SK-N-SH (cell line): Measurements from ENCODE around the gene PNPLA8. TPM values are rescaled to one million over a fixed set of nuclear protein-coding genes. Genes with fewer than 3 reads are reported as not detected.

Source experiments
- CTCF ChIA-PET: fragments of 300-600, 350-600 bp; formaldehyde crosslinking; extraction: SDS; loops from one replicate; lab custom pipeline; 2021; lab: Yijun Ruan, JAX
- POLR2A ChIA-PET: fragments of 350-600 bp; sonication (Branson Sonifier 250); formaldehyde crosslinking; extraction: SDS; loops from one replicate; lab custom pipeline; 2020; ENCODE audit warnings: antibody characterized with exemption, inconsistent platforms; lab: Yijun Ruan, JAX
- DNase-seq: peaks from one replicate; pipeline ENCODE4 v3.0.0; 2012
- H2AFZ ChIP-seq: fragments of 200-600 bp; sonication (generic); 2 replicates; pipeline ENCODE4 v1.8.1; 2016; ENCODE audit warnings: antibody characterized with exemption, mild to moderate bottlenecking, low read depth
- H3F3A ChIP-seq: fragments of 200-600 bp; sonication (generic); replicated peaks from 2 replicates; pipeline ENCODE3; 2016; ENCODE audit warnings: antibody characterized with exemption, mild to moderate bottlenecking; ENCODE audit not compliant: insufficient read depth
- H3K27ac ChIP-seq, 2 experiments: fragments of 200-500 bp in 1 of 2; fragments of 200-600 bp in 1 of 2; sonication (Bioruptor generic) in 1 of 2; sonication (generic), shearing (Covaris generic) in 1 of 2; 2 replicates each; pipeline versions ENCODE4 v1.5.1 to v1.6.1; 2014 to 2016; ENCODE audit warnings: low read depth in 2 of 2, inconsistent platforms in 1 of 2, low read length in 1 of 2, mild to moderate bottlenecking in 1 of 2, mixed read lengths in 1 of 2
- H3K27me3 ChIP-seq: fragments of 200-600 bp; sonication (generic), shearing (Covaris generic); 2 replicates; pipeline ENCODE4 v1.6.1; 2016; ENCODE audit warnings: mixed run types; ENCODE audit not compliant: insufficient read depth
- H3K36me3 ChIP-seq, 2 experiments: fragments of 200-500 bp in 1 of 2; fragments of 200-600 bp in 1 of 2; sonication (Bioruptor generic) in 1 of 2; sonication (generic) in 1 of 2; replicated peaks in 1 of 2; 2 replicates each; pipeline versions ENCODE3 to v1.5.1; 2014 to 2016; ENCODE audit warnings: low read length in 1 of 2, mild to moderate bottlenecking in 1 of 2; ENCODE audit not compliant: insufficient read depth in 2 of 2, control insufficient read depth in 1 of 2
- H3K4me1 ChIP-seq, 2 experiments: fragments of 200-500 bp in 1 of 2; fragments of 200-600 bp in 1 of 2; sonication (Bioruptor generic) in 1 of 2; sonication (generic), shearing (Covaris generic) in 1 of 2; 2 replicates each; pipeline versions ENCODE4 v1.5.1 to v1.6.1; 2014 to 2016; ENCODE audit warnings: low read depth in 1 of 2, low read length in 1 of 2, mixed run types in 1 of 2; ENCODE audit not compliant: insufficient read depth in 2 of 2, control insufficient read depth in 1 of 2
- H3K4me2 ChIP-seq: fragments of 200-600 bp; sonication (generic), shearing (Covaris generic); 2 replicates; pipeline ENCODE4 v1.6.1; 2017; ENCODE audit warnings: mixed run types
- H3K4me3 ChIP-seq, 2 experiments: fragments of 200-500 bp in 1 of 2; fragments of 200-600 bp in 1 of 2; sonication (Bioruptor generic) in 1 of 2; sonication (generic), shearing (Covaris generic) in 1 of 2; 2 replicates each; pipeline versions ENCODE4 v1.5.1 to v1.8.1; 2014 to 2016; ENCODE audit warnings: low read depth in 2 of 2, inconsistent platforms in 1 of 2, low read length in 1 of 2, mild to moderate bottlenecking in 1 of 2, mixed read lengths in 1 of 2, moderate library complexity in 1 of 2
- H3K79me2 ChIP-seq: fragments of 200-600 bp; sonication (generic); 2 replicates; pipeline ENCODE4 v1.8.1; 2017; ENCODE audit warnings: mild to moderate bottlenecking; ENCODE audit not compliant: insufficient read depth
- H3K9ac ChIP-seq: fragments of 200-600 bp; sonication (generic); 2 replicates; pipeline ENCODE4 v1.6.1; 2017; ENCODE audit warnings: mixed run types
- H3K9me2 ChIP-seq: fragments of 200-600 bp; sonication (generic); 2 replicates; pipeline ENCODE4 v1.6.1; 2017; ENCODE audit warnings: mixed run types
- H3K9me3 ChIP-seq: fragments of 200-600 bp; sonication (generic); 2 replicates; pipeline ENCODE4 v1.6.1; 2017; ENCODE audit warnings: mixed run types, mild to moderate bottlenecking, moderate library complexity
- H4K20me1 ChIP-seq: fragments of 200-600 bp; sonication (generic); 2 replicates; pipeline ENCODE4 v1.6.1; 2017; ENCODE audit warnings: mild to moderate bottlenecking, mixed run types; ENCODE audit not compliant: insufficient read depth
- ELF1 ChIP-seq: IDR thresholded peaks from 2 replicates; pipeline ENCODE4 v1.4.0; 2012
- EP300 ChIP-seq, 2 experiments: IDR thresholded peaks; 2 replicates each; pipeline versions ENCODE4 v1.4.0 to v1.6.1; 2012; ENCODE audit warnings: borderline replicate concordance in 1 of 2, low read depth in 1 of 2, low read length in 1 of 2
- FOXM1 ChIP-seq: IDR thresholded peaks from 2 replicates; pipeline ENCODE4 v1.4.0; 2012; ENCODE audit warnings: low read depth, mild to moderate bottlenecking
- GABPA ChIP-seq: IDR thresholded peaks from 2 replicates; pipeline ENCODE4 v1.4.0; 2012; ENCODE audit warnings: low read depth, mild to moderate bottlenecking
- MXI1 ChIP-seq: IDR thresholded peaks from 2 replicates; pipeline ENCODE4 v1.6.1; 2012; ENCODE audit warnings: mild to moderate bottlenecking, low read depth, low read length, improper control_type of control experiment
- REST ChIP-seq: IDR thresholded peaks from 2 replicates; pipeline ENCODE4 v1.6.1; 2012; ENCODE audit warnings: mild to moderate bottlenecking, low read depth, low read length, moderate library complexity
- SIN3A ChIP-seq: IDR thresholded peaks from 2 replicates; pipeline ENCODE4 v1.6.1; 2012; ENCODE audit warnings: low read depth, mild to moderate bottlenecking, low read length, moderate library complexity, borderline replicate concordance
- TAF1 ChIP-seq: IDR thresholded peaks from 2 replicates; pipeline ENCODE4 v1.6.1; 2012; ENCODE audit warnings: low read depth, mild to moderate bottlenecking, low read length, moderate library complexity, borderline replicate concordance
- WGBS: methylation state at CpG from one replicate; pipeline ENCODE4 v1.1.6; 2017; ENCODE audit warnings: low lambda C conversion rate; 5-methylcytosine and 5-hydroxymethylcytosine counted together
- polyA plus RNA-seq, 3 experiments: library from polyadenylated mRNA; depleted of rRNA; stranded (reverse); fragments of >200 nt; gene quantifications; 2 replicates each; pipeline ENCODE4 v1.2.3, GENCODE V29; 2012

Gene PNPLA8
- polyA plus RNA-seq, 1 of the 3 experiments (the other 2 are of a cell fraction): 7.2 TPM

GRCh38 chr7:108503112-108504026 lies 22.6 kb downstream of the PNPLA8 start (continued):
- TF ChIP-seq EP300 (IDR thresholded peaks at IDR 0.05; ENCODE audit: borderline replicate concordance in 1 of 2, low read depth in 1 of 2, low read length in 1 of 2): no peak

- no peak overlapping the region for H2AFZ ChIP-seq
- H3K27me3 ChIP-seq: no peaks in the 10 kb centered on the region
- TF ChIP-seq ELF1 (no peak), MXI1 (no peak), GABPA (no peak), EP300 (IDR thresholded peaks at IDR 0.05; ENCODE audit: borderline replicate concordance in 1 of 2, low read depth in 1 of 2, low read length in 1 of 2) (no peak), TAF1 (no peak)
- TF ChIP-seq, all 33 proteins: peak for 0
- H3K27ac ChIP-seq: no peak overlapping the region
- peaks cover 8% of the 10 kb centered on the region for H3F3A ChIP-seq
- H3K36me3 ChIP-seq: peaks cover 37 to 40% of the 10 kb centered on the region in 2 experiments
- H3K79me2 ChIP-seq: peaks cover 2% of the 10 kb centered on the region; the same call in 1 of the 2 replicates
- ChIA-PET POLR2A (no interaction called here), CTCF (interaction anchor here (1.6 to 3.9 kb wide), 3 partner anchors 12 to 316 kb away, joined by 9 to 33 read pairs (median 33); no protein-coding TSS in a partner anchor)
- 97% methylated on average over 1 of the region's 1 CpG for WGBS
- no peak overlapping the region for H3K4me3 ChIP-seq
- H3K9me2 ChIP-seq: no peaks in the 10 kb centered on the region
- no peaks in the 10 kb centered on the region for H3K9me3 ChIP-seq
- DNase-seq: no peak
- H4K20me1 ChIP-seq: no peaks in the 10 kb centered on the region
- no peak overlapping the region for H3K9ac ChIP-seq
- H3K4me1 ChIP-seq: no peaks in the 10 kb centered on the region
- no peak overlapping the region for H3K4me2 ChIP-seq
Measured at GRCh38 chr7:108499566-108499965, 26.4 kb downstream of the PNPLA8 start.

- POLR2A ChIA-PET: no interaction called here
Measured at GRCh38 chr7:108498481-108498880, 27.5 kb downstream of the PNPLA8 start.

More at GRCh38 chr7:108498481-108498880, 27.5 kb downstream of the PNPLA8 start:
- Histone ChIP-seq H3K9me3 (no peaks in the 10 kb centered on the region), H3K79me2 (peaks cover 4% of the 10 kb centered on the region; the same call in 1 of the 2 replicates), H3K36me3 (peaks cover 34 to 47% of the 10 kb centered on the region in 2 experiments), H3K4me1 (no peaks in the 10 kb centered on the region), H3K27me3 (no peaks in the 10 kb centered on the region), H4K20me1 (no peaks in the 10 kb centered on the region), H3K27ac (no peak overlapping the region), H3K9me2 (no peaks in the 10 kb centered on the region), H3F3A (peaks cover 8% of the 10 kb centered on the region), H2AFZ (no peak overlapping the region), H3K9ac (no peak overlapping the region), H3K4me3 (no peak overlapping the region), H3K4me2 (no peak overlapping the region)
- no peak for DNase-seq
- CTCF ChIA-PET: interaction anchor here (1.0 to 4.5 kb wide), 11 partner anchors 10 to 328 kb away, joined by 4 to 53 read pairs (median 27); partner anchors contain the start of gene NRCAM
- 89% methylated on average over 6 of the region's 6 CpGs for WGBS
- TF ChIP-seq SIN3A: no peak
- no peak for TF ChIP-seq REST
- TF ChIP-seq FOXM1: no peak
